HepG2 (cell line): Measurements from ENCODE around the gene CDKN2AIP.

Experiments used
- CEBPB ChIP-seq: IDR thresholded peaks from 2 replicates; pipeline ENCODE4 v1.6.1; 2011; ENCODE audit warnings: low read depth, low read length, improper control_type of control experiment, borderline replicate concordance
- CTCF ChIP-seq: sonication (generic); formaldehyde crosslinking; IDR thresholded peaks from 2 replicates; pipeline ENCODE4 v1.5.0; 2020; ENCODE audit warnings: mild to moderate bottlenecking, missing genetic modification reagents, moderate library complexity
- EP300 ChIP-seq, 3 experiments: sonication (generic) in 1 of 3; formaldehyde crosslinking in 1 of 3; IDR thresholded peaks; 2 replicates each; pipeline versions ENCODE4 v1.5.1 to v1.6.1; 2011 to 2020; ENCODE audit warnings: low read depth in 2 of 3, low read length in 2 of 3, borderline replicate concordance in 1 of 3, improper control_type of control experiment in 1 of 3, mild to moderate bottlenecking in 1 of 3, missing genetic modification reagents in 1 of 3, moderate library complexity in 1 of 3
- ISX ChIP-seq: sonication (generic); formaldehyde crosslinking; conservative IDR thresholded peaks from 2 replicates; pipeline ENCODE4 v1.5.0; 2020; ENCODE audit warnings: missing genetic modification reagents
- RFX5 ChIP-seq: IDR thresholded peaks from 2 replicates; pipeline ENCODE4 v1.6.1; 2011; ENCODE audit warnings: low read depth, low read length, improper control_type of control experiment
- YY1 ChIP-seq: IDR thresholded peaks from 2 replicates; pipeline ENCODE4 v1.6.1; 2011; ENCODE audit warnings: low read length, low read depth, moderate library complexity, mild to moderate bottlenecking; ENCODE audit not compliant: insufficient read depth, insufficient replicate concordance
- ZNF792 ChIP-seq: IDR thresholded peaks from 2 replicates; pipeline ENCODE4 v1.6.1; 2016
- TF ChIP-seq, protein P1 (sequence below): sonication (generic); formaldehyde crosslinking; IDR thresholded peaks from 2 replicates; pipeline ENCODE4 v1.4.0; 2020; ENCODE audit warnings: mild to moderate bottlenecking, missing genetic modification reagents

- TF ChIP-seq ZNF792 (no peak), CEBPB (no peak), EP300 (IDR thresholded peaks at IDR 0.05; ENCODE audit: low read depth in 2 of 2, low read length in 2 of 2) (no peak), EP300 (CRISPR knock-in tag; IDR thresholded peaks at IDR 0.05; ENCODE audit: borderline replicate concordance) (no peak), CTCF (CRISPR knock-in tag) (no peak), YY1 (no peak), ISX (CRISPR knock-in tag) (no peak), RFX5 (no peak)
- TF ChIP-seq, protein P1, sequence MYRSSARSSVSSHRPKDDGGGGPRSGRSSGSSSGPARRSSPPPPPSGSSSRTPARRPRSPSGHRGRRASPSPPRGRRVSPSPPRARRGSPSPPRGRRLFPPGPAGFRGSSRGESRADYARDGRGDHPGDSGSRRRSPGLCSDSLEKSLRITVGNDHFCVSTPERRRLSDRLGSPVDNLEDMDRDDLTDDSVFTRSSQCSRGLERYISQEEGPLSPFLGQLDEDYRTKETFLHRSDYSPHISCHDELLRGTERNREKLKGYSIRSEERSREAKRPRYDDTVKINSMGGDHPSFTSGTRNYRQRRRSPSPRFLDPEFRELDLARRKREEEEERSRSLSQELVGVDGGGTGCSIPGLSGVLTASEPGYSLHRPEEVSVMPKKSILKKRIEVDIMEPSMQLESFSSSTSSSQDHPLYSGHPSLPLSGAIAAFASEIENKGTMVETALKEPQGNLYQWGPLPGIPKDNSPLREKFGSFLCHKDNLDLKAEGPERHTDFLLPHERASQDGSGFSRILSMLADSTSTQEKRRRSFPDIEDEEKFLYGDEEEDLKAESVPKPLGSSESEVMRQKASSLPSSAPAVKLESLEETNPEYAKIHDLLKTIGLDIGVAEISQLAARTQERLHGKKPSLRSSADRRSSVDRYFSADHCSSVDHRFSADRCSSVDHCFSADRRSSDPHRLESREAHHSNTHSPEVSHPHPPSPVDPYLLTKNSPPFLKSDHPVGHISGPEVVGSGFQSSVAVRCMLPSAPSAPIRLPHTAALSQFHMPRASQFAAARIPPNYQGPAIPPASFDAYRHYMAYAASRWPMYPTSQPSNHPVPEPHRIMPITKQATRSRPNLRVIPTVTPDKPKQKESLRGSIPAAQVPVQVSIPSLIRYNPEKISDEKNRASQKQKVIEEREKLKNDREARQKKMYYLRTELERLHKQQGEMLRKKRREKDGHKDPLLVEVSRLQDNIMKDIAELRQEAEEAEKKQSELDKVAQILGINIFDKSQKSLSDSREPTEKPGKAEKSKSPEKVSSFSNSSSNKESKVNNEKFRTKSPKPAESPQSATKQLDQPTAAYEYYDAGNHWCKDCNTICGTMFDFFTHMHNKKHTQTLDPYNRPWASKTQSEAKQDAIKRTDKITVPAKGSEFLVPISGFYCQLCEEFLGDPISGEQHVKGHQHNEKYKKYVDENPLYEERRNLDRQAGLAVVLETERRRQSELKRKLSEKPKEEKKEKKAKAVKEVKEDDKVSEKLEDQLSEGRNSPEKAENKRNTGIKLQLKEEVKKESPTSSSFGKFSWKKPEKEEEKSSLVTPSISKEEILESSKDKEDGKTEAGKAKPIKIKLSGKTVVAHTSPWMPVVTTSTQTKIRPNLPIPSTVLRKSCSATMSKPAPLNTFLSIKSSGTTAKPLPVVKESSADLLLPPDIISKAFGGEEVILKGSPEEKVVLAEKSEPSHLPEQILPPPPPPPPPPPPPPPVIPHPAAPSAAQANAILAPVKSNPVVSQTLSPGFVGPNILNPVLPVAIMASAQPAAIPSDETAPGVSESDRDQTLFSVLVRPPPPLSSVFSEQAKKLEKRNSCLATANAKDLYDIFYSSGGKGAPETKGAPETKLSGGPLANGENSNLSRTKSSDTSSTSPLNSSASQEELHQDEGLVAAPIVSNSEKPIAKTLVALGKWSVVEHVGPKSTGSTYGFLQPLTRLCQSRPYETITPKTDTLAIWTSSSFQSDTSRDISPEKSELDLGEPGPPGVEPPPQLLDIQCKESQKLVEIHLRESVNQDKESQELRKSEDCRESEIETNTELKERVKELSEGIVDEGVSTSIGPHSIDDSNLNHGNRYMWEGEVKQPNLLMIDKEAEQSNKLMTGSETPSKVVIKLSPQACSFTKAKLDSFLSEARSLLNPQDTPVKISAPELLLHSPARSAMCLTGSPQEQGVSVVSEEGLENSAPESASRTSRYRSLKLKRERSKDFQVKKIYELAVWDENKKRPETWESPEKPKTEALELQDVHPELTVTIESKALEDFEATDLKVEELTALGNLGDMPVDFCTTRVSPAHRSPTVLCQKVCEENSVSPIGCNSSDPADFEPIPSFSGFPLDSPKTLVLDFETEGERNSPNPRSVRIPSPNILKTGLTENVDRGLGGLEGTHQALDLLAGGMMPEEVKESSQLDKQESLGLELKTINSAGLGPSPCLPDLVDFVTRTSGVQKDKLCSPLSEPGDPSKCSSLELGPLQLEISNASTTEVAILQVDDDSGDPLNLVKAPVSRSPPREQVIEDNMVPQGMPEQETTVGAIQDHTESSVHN, result no peak
Measured at GRCh38 chr4:183450108-183450507, 5.7 kb downstream of the CDKN2AIP start.
